Inflammatory macrophage treated with lipopolysaccharide for 4 hours (primary cell): ENCODE results near the gene CDH23.
A peak's percentile ranks its signal among the peaks of the same experiment; 100 is the strongest.

Source experiments
- DNase-seq: peaks from one replicate; pipeline ENCODE4 v3.0.0-alpha.2; 2020

CDH23 gene

GRCh38 chr10:71632896-71633600, 236.3 kb downstream of the CDH23 start:
- no peak for DNase-seq

GRCh38 chr10:71633920-71634319, 237.2 kb downstream of the CDH23 start:
- no peak for DNase-seq

GRCh38 chr10:71634531-71635164, 237.9 kb downstream of the CDH23 start:
- DNase-seq, result no peak

- no peak for DNase-seq
Measured at GRCh38 chr10:71635251-71635866, 238.6 kb downstream of the CDH23 start.

GRCh38 chr10:71635867-71636266, 239.1 kb downstream of the CDH23 start:
- DNase-seq, result peak; percentile 39

GRCh38 chr10:71636588-71636987, 239.9 kb downstream of the CDH23 start:
- no peak for DNase-seq

- DNase-seq, result no peak
Measured at GRCh38 chr10:71637305-71637704, 240.6 kb downstream of the CDH23 start.

- peak; percentile 99 for DNase-seq
Measured at GRCh38 chr10:71638064-71638821, 241.5 kb downstream of the CDH23 start.

- peak; percentile 15 for DNase-seq
Measured at GRCh38 chr10:71638822-71639719, 242.4 kb downstream of the CDH23 start.

- DNase-seq, result no peak
Measured at GRCh38 chr10:71640607-71641006, 243.9 kb downstream of the CDH23 start.

- no peak for DNase-seq
Measured at GRCh38 chr10:71641449-71641848, 244.7 kb downstream of the CDH23 start.

- DNase-seq, result no peak
Measured at GRCh38 chr10:71641986-71642385, 245.3 kb downstream of the CDH23 start.

- no peak for DNase-seq
Measured at GRCh38 chr10:71643904-71644303, 247.2 kb downstream of the CDH23 start.

- peak; percentile 31 for DNase-seq
Measured at GRCh38 chr10:71644307-71645180, 247.8 kb downstream of the CDH23 start.

GRCh38 chr10:71645185-71645584, 248.5 kb downstream of the CDH23 start:
- DNase-seq, result no peak

GRCh38 chr10:71646037-71646436, 249.3 kb downstream of the CDH23 start:
- no peak for DNase-seq

GRCh38 chr10:71646592-71647292, 250.0 kb downstream of the CDH23 start:
- no peak for DNase-seq

- no peak for DNase-seq
Measured at GRCh38 chr10:71647526-71648253, 251.0 kb downstream of the CDH23 start.

GRCh38 chr10:71648254-71648932, 251.7 kb downstream of the CDH23 start:
- DNase-seq, result no peak
